Mucosa of descending colon (tissue), 3 donors: ENCODE data around the gene NCAPD2. TPM values are rescaled to one million over a fixed set of nuclear protein-coding genes. Genes with fewer than 3 reads are reported as not detected.

ENCODE experiments used
- ATAC-seq: fragments of 200-7000 bp; cut with Tn5 transposase; one replicate; pipeline ENCODE4 v1.9.1; 2020; ENCODE audit warnings: mild to moderate bottlenecking, moderate library complexity
- DNase-seq, 3 donors: peaks; one replicate each; pipeline ENCODE4 v3.0.0-alpha.2; 2020
- H3K36me3 ChIP-seq: fragments of 200-600 bp; one replicate; pipeline ENCODE4 v1.8.0; 2021; ENCODE audit warnings: low read depth, mild to moderate bottlenecking
- H3K4me1 ChIP-seq: fragments of 200-600 bp; one replicate; pipeline ENCODE4 v1.8.0; 2021; ENCODE audit warnings: low read depth, mild to moderate bottlenecking
- H3K4me3 ChIP-seq: fragments of 200-600 bp; one replicate; pipeline ENCODE4 v1.8.0; 2021; ENCODE audit warnings: mild to moderate bottlenecking
- H3K9me3 ChIP-seq: fragments of 200-600 bp; one replicate; pipeline ENCODE4 v1.8.0; 2021; ENCODE audit warnings: mild to moderate bottlenecking
- intact Hi-C, 2 donors: fragments of 100-400 bp; cut with DNase I in 1 of 2; cut with micrococcal nuclease in 1 of 2; formaldehyde crosslinking; loops; one replicate each; pipeline versions ENCODE4 v1.11.0 to v1.11.1; 2022; cut with DNase I, micrococcal nuclease
- total RNA-seq, 3 donors: library from RNA; stranded (reverse); fragmentation: NEBNext Ultra II Directional in 2 of 3; extraction: Animal tissue kit (Norgen Biotek cat#: 25700) in 2 of 3; gene quantifications; one replicate each; pipeline versions ENCODE4 v1.2.1 to v1.2.4, GENCODE V29; 2021 to 2023
- TF ChIP-seq, protein P1 (sequence below): fragments of 200-600 bp; IDR thresholded peaks from one replicate; pipeline ENCODE4 v1.8.0; 2022; ENCODE audit warnings: antibody characterized with exemption, mild to moderate bottlenecking
- donor health status: DM: no; HTN: no; CAD: no; lungs with moderate emphysema.
- donor health status: DM: no; HTN: no; CAD: no.
- donor health status: DM: no; HTN: yes; CAD: no.

NCAPD2 gene
- total RNA-seq, 3 donors from 2014 or later = 25.5 to 47.0 (median 26.0) TPM

DNA sequence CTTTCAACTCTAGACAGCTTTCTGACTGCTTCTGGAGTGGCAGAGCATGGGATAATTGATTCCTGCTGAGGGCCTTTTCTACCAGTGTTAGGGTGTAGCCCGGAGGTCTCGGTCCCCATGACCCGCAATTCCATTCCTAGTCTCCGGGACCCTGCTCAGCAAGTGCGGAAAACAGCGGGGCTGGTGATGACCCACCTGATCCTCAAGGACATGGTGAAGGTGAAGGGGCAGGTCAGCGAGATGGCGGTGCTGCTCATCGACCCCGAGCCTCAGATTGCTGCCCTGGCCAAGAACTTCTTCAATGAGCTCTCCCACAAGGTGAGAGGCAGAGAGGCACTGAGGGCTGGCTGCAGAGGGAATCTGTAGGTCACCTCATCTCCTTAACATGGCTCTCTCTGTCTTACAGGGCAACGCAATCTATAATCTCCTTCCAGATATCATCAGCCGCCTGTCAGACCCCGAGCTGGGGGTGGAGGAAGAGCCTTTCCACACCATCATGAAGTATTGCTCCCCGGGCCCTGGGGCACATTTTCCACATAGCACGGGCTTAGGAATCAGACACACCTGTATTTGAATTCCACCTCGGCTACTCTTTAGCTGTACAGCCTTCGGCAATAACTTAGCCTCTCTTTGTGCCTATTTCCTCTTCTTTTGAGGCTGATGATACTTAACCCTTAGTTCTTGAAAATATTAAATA lies 34.8 kb downstream of the NCAPD2 start:
- ATAC-seq = no peak
- intact Hi-C loops = no loop called here
- TF ChIP-seq, protein P1, sequence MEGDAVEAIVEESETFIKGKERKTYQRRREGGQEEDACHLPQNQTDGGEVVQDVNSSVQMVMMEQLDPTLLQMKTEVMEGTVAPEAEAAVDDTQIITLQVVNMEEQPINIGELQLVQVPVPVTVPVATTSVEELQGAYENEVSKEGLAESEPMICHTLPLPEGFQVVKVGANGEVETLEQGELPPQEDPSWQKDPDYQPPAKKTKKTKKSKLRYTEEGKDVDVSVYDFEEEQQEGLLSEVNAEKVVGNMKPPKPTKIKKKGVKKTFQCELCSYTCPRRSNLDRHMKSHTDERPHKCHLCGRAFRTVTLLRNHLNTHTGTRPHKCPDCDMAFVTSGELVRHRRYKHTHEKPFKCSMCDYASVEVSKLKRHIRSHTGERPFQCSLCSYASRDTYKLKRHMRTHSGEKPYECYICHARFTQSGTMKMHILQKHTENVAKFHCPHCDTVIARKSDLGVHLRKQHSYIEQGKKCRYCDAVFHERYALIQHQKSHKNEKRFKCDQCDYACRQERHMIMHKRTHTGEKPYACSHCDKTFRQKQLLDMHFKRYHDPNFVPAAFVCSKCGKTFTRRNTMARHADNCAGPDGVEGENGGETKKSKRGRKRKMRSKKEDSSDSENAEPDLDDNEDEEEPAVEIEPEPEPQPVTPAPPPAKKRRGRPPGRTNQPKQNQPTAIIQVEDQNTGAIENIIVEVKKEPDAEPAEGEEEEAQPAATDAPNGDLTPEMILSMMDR = no peak
- H3K4me3 ChIP-seq = no peak overlapping the region
- DNase-seq = no peak
- H3K4me1 ChIP-seq = peaks cover 10% of the 10 kb centered on the region
- no peaks in the 10 kb centered on the region for H3K9me3 ChIP-seq
- peaks cover 20% of the 10 kb centered on the region for H3K36me3 ChIP-seq

DNA sequence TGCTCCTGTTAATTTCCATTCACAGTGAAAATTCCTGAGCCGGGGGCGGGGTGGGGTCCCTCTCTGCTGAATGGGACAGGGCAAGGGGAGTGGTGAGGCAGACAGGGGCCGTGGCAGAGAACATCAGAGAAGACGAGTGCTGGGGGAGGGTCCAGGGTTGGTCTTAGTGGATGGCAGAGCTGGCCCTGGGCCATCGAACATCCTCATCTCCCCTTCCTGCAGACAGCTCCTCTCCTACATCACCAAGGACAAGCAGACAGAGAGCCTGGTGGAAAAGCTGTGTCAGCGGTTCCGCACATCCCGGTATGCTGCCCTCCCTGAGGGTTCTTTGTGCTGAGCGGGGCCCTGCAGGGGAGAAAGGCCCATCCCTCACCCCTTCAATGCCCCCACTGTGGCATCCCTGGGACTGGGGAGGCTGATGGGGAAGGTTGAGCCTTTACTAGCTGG lies 35.4 kb downstream of the NCAPD2 start:
- Histone ChIP-seq H3K4me1 (peaks cover 10% of the 10 kb centered on the region), H3K4me3 (no peak overlapping the region), H3K36me3 (peaks cover 20% of the 10 kb centered on the region), H3K9me3 (no peaks in the 10 kb centered on the region)
- intact Hi-C loops = no loop called here
- TF ChIP-seq, protein P1 = no peak
- ATAC-seq (no peak), DNase-seq (no peak)

DNA sequence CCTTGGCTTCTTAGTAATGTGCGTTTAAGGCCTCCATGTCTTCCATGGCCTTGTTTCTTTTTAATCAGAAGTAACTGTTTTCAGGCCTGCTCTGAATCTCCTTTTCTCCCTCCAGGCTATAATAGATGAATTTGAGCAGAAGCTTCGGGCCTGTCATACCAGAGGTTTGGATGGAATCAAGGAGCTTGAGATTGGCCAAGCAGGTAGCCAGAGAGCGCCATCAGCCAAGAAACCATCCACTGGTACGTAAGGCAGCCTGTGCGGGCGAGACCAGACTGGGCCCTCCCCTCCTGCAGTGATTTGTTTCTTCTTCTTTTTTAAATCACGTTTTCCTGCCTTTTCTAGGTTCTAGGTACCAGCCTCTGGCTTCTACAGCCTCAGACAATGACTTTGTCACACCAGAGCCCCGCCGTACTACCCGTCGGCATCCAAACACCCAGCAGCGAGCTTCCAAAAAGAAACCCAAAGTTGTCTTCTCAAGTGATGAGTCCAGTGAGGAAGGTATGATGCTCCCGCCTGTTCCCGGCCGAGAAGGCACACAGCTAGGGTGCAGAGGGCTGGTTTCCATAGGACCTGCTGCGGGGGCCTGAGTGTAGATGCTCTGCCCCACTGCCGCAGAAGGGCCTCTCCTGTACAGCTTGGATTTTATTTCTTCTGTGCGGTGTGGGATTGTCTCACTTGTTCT lies 36.8 kb downstream of the NCAPD2 start:
- Histone ChIP-seq H3K4me3 (no peak overlapping the region), H3K4me1 (peaks cover 13% of the 10 kb centered on the region), H3K36me3 (peaks cover 17% of the 10 kb centered on the region), H3K9me3 (no peaks in the 10 kb centered on the region)
- intact Hi-C loops = no loop called here
- TF ChIP-seq, protein P1 = no peak
- DNase-seq = peak in 1 of 3 donors; percentile 14
- no peak for ATAC-seq

DNA sequence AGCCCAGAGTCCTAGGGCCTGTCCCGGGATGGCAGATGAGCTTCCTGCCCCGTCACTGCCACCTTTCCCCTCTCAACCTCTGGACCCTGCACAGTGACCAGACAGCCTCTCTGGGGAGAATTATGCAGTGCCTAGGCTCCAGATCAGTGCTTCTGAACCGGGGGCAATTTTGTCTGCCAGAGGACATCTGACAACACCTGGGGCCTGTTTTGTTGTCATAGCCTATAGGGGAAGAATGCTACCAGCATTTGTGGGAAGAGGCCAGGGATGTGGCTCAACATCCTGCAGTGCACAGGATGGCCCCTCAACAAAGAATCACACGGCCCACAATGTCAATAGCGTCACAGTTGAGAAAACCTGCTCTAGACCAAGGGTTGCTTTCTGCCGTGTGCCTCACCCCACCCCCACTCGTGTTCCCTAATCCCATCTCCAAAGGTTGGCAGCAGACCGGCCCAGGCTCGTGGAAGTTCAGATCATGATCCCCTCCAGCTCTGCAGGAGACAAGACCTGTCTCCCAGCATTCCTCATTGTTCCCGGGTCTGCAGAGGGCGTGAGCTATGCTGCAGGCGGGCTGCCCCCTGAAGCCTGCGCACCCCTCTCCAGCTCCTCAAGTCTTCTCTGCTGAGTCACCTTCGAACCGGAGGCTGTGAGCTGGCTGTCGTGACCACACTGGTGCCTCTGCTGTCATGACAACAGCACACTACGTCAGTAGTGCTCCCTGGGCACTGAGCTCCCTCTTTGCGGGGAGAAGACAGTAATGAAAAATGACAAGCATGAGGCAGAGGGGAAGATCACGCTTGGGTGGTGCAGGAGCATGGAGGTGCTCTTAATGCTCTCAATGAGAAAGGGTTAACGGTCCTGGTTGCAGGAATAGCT lies 38.4 kb downstream of the NCAPD2 start:
- Histone ChIP-seq H3K9me3 (no peaks in the 10 kb centered on the region), H3K36me3 (peaks cover 7% of the 10 kb centered on the region), H3K4me3 (no peak overlapping the region), H3K4me1 (peaks cover 29% of the 10 kb centered on the region)
- TF ChIP-seq, protein P1 = no peak
- no peak for ATAC-seq
- intact Hi-C loops = no loop called here
- DNase-seq = peak; percentile 56 to 84 (median 61)

DNA sequence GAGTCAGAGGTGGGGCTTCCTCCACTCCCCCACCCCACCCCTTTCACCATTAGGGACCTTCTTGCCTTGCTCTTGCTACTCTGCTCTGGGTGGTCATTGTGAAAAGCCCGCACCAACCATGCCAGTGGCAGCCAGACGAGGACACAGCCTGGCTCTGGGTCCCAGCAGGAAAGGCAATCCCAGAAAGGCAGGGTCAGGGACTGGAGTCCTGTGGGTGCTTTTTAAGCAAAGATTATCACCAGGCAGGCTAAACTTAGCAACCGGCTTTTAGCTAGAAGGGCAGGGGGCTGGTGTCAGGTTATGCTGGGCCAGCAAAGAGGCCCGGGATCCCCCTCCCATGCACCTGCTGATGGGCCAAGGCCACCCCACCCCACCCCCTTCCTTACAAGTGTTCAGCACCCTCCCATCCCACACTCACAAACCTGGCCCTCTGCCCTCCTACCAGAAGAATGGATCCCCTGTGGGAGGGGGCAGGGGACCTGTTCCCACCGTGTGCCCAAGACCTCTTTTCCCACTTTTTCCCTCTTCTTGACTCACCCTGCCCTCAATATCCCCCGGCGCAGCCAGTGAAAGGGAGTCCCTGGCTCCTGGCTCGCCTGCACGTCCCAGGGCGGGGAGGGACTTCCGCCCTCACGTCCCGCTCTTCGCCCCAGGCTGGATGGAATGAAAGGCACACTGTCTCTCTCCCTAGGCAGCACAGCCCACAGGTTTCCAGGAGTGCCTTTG lies 39.2 kb downstream of the NCAPD2 start:
- TF ChIP-seq, protein P1 = no peak
- DNase-seq = peak in 2 of 3 donors; percentile 77 to 82
- H3K9me3 ChIP-seq = no peaks in the 10 kb centered on the region
- peak; percentile 58 for ATAC-seq
- intact Hi-C loops = no loop called here
- peaks cover 35% of the 10 kb centered on the region for H3K4me1 ChIP-seq
- peaks cover 4% of the 10 kb centered on the region for H3K36me3 ChIP-seq
- peak overlapping the region; percentile 86 for H3K4me3 ChIP-seq
